M059J (cell line): ENCODE measurements around the gene CREBZF. TPM values are rescaled to one million over a fixed set of nuclear protein-coding genes. Genes with fewer than 3 reads are reported as not detected.
"Not testable (repeated sequence)": the region's sequence is repeated elsewhere in the genome, so short reads cannot be mapped to it uniquely, and the experiment has no call there.

Experiments used
- DNase-seq: peaks from one replicate; pipeline ENCODE4 v3.0.0-alpha.2; 2012; ENCODE audit warnings: low read depth
- total RNA-seq: library from RNA; depleted of rRNA; stranded (reverse); fragments of >200 nt; shearing (Covaris generic); gene quantifications from 2 replicates; pipeline ENCODE4 v1.2.3, GENCODE V29; 2014; rRNA removed

CREBZF gene
- total RNA-seq, 1 experiment from 2014 or later: 25.8 TPM

- DNase-seq: no peak
Observed at GRCh38 chr11:85626496-85626895, 38.4 kb downstream of the CREBZF start.

- DNase-seq: no peak
Observed at GRCh38 chr11:85620256-85620655, 44.7 kb downstream of the CREBZF start.

GRCh38 chr11:85619499-85619898 is 45.4 kb downstream of the CREBZF start:
- DNase-seq: peak; percentile 43

GRCh38 chr11:85611643-85612042 is 53.3 kb downstream of the CREBZF start:
- not testable (repeated sequence) for DNase-seq

Other genes with a start within 250 kb of the CREBZF start
- 0.37 TPM in 1 of 2 replicates, not detected in the other for gene DLG2, start 37.8 kb downstream of the CREBZF start, total RNA-seq
- gene TMEM126B, start 36.5 kb downstream of the CREBZF start, total RNA-seq: 103 and 117 TPM in 2 replicates
- gene TMEM126A, start 17.2 kb downstream of the CREBZF start, total RNA-seq: 42.1 and 60.3 TPM in 2 replicates
- gene CCDC89, start 21.1 kb upstream of the CREBZF start, total RNA-seq: 0.37 and 3.0 TPM in 2 replicates
- 46.8 and 80.3 TPM in 2 replicates for gene SYTL2, start 146.0 kb upstream of the CREBZF start, total RNA-seq
- 0.05 TPM in 1 of 2 replicates, not detected in the other for gene CCDC83, start 190.3 kb upstream of the CREBZF start, total RNA-seq